OCI-LY3 (cell line): ENCODE measurements around the gene GDF2.

Source experiments
- H2AFZ ChIP-seq: fragments of 200-600, 300-600 bp; shearing (Covaris generic); 2 replicates; pipeline ENCODE4 v1.6.0; 2014; ENCODE audit warnings: antibody characterized with exemption, low read depth, low read length
- H3K27ac ChIP-seq: fragments of 200-600, 300-600 bp; sonication (generic); 2 replicates; pipeline ENCODE4 v1.5.1; 2014; ENCODE audit warnings: mild to moderate bottlenecking, low read length, moderate library complexity, mixed read lengths
- H3K27me3 ChIP-seq: fragments of 200-600, 300-600 bp; sonication (generic); 2 replicates; pipeline ENCODE4 v1.6.1; 2014; ENCODE audit warnings: low read depth, low read length, mixed read lengths
- H3K36me3 ChIP-seq: fragments of 200-600, 300-600 bp; sonication (generic); replicated peaks from 2 replicates; pipeline ENCODE3; 2014; ENCODE audit warnings: low read depth, low read length, mixed read lengths
- H3K4me1 ChIP-seq: fragments of 300-600, 200-600 bp; sonication (generic); 2 replicates; pipeline ENCODE4 v1.6.1; 2014; ENCODE audit warnings: low read length, mixed read lengths
- H3K4me2 ChIP-seq: fragments of 200-600, 300-600 bp; sonication (generic); 2 replicates; pipeline ENCODE4 v1.6.1; 2014; ENCODE audit warnings: low read length, mixed read lengths
- H3K4me3 ChIP-seq: fragments of 300-600, 200-600 bp; sonication (generic); 2 replicates; pipeline ENCODE4 v1.5.1; 2014; ENCODE audit warnings: antibody characterized with exemption, mild to moderate bottlenecking, low read length, moderate library complexity
- H3K79me2 ChIP-seq: fragments of 300-600, 200-600 bp; shearing (Covaris generic); 2 replicates; pipeline ENCODE4 v1.6.1; 2014; ENCODE audit warnings: mild to moderate bottlenecking, low read length, mixed read lengths
- H3K9ac ChIP-seq: fragments of 300-600, 200-600 bp; shearing (Covaris generic); 2 replicates; pipeline ENCODE4 v1.6.0; 2014; ENCODE audit warnings: mild to moderate bottlenecking, low read length, moderate library complexity
- H3K9me3 ChIP-seq: fragments of 200-600, 300-600 bp; shearing (Covaris generic); 2 replicates; pipeline ENCODE4 v1.6.1; 2014; ENCODE audit warnings: low read length, mixed read lengths; ENCODE audit not compliant: insufficient read depth
- H4K20me1 ChIP-seq: fragments of 200-600, 300-600 bp; sonication (generic); 2 replicates; pipeline ENCODE4 v1.6.1; 2016; ENCODE audit warnings: low read length, mixed read lengths; ENCODE audit not compliant: insufficient read depth
- EZH2phosphoT487 ChIP-seq: fragments of 200-600 bp; shearing (Covaris generic); IDR thresholded peaks from 2 replicates; pipeline ENCODE4 v1.6.1; 2018; ENCODE audit warnings: antibody characterized with exemption, mixed run types, low read depth
- TF ChIP-seq, protein P1 (sequence below): fragments of 200-600, 300-600 bp; sonication (generic); IDR thresholded peaks from 2 replicates; pipeline ENCODE4 v1.5.1; 2014; ENCODE audit warnings: antibody characterized with exemption, low read length, low read depth

The GDF2 gene

DNA sequence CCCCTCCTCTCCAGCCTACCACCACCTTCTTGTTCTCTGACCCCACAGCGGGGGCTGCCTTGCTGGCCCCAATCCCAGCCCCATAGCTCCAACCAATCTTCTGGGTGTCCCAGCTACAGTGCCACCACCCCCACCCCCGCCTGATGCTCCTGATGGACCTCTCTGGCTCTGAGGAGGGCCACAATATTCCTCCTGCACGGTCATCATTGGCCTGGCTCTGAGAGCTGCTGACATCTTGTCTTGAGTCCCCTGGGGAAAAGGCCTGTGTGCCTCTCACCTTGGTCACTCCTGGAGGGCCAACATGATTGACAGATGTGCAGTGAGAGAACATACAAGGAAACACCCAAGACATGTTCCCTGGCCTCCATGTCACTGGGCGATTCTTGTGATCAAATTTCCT lies 7.6 kb downstream of the GDF2 start:
- Histone ChIP-seq H3K9ac (no peak overlapping the region), H2AFZ (no peak overlapping the region), H3K79me2 (no peaks in the 10 kb centered on the region), H3K27ac (no peak overlapping the region), H3K9me3 (no peaks in the 10 kb centered on the region), H4K20me1 (no peaks in the 10 kb centered on the region), H3K4me3 (no peak overlapping the region), H3K36me3 (no peaks in the 10 kb centered on the region), H3K27me3 (no peaks in the 10 kb centered on the region; the same call in 1 of the 2 replicates), H3K4me1 (no peaks in the 10 kb centered on the region), H3K4me2 (no peak overlapping the region)
- TF ChIP-seq EZH2phosphoT487, result no peak
- TF ChIP-seq, protein P1, sequence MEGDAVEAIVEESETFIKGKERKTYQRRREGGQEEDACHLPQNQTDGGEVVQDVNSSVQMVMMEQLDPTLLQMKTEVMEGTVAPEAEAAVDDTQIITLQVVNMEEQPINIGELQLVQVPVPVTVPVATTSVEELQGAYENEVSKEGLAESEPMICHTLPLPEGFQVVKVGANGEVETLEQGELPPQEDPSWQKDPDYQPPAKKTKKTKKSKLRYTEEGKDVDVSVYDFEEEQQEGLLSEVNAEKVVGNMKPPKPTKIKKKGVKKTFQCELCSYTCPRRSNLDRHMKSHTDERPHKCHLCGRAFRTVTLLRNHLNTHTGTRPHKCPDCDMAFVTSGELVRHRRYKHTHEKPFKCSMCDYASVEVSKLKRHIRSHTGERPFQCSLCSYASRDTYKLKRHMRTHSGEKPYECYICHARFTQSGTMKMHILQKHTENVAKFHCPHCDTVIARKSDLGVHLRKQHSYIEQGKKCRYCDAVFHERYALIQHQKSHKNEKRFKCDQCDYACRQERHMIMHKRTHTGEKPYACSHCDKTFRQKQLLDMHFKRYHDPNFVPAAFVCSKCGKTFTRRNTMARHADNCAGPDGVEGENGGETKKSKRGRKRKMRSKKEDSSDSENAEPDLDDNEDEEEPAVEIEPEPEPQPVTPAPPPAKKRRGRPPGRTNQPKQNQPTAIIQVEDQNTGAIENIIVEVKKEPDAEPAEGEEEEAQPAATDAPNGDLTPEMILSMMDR, result no peak

DNA sequence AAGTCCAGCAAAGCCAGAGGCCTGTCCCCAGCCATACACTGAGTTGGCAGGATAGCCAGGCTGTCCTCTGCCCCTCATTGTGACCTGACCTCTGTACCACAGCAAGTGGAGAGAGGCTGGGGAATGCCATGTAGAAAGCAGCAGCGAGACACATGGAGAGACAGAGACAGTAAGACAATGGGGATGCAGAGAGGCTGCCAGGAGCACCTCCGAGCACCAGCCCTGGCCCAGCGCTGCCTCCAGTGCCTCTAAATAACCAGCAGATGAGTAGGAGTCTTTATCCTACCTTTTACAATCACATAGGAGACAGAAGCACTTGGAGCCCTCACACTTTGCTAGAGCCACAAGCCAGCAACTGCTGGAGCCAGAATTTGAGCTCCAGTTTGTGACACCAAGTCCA lies 8.1 kb downstream of the GDF2 start:
- Histone ChIP-seq H3K4me2 (no peak overlapping the region), H2AFZ (no peak overlapping the region), H3K9ac (no peak overlapping the region), H4K20me1 (no peaks in the 10 kb centered on the region), H3K4me3 (no peak overlapping the region), H3K79me2 (no peaks in the 10 kb centered on the region), H3K4me1 (no peaks in the 10 kb centered on the region), H3K27ac (no peak overlapping the region), H3K27me3 (no peaks in the 10 kb centered on the region; the same call in 1 of the 2 replicates), H3K36me3 (no peaks in the 10 kb centered on the region), H3K9me3 (no peaks in the 10 kb centered on the region)
- TF ChIP-seq, protein P1, result no peak
- TF ChIP-seq EZH2phosphoT487, result no peak

DNA sequence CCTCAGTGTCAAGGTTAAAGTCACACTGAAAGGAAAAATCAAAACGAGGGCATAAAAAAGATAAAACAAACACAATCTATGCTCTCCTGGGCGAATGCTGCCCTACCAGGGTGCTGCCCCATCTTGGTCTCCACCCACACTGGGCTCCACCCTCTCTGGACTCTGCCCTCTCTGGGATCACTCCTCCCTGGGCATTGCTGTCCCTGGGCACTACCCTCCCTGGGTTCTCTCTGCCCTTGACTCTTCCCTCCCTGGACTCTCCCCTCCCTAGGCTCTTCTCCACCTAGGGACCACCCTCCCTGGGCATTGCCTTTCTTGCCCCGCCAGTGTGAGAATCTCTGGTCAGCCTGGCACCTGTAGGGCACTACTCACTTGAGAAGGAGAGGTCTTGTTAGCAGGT lies 8.6 kb downstream of the GDF2 start:
- TF ChIP-seq, protein P1, result no peak
- no peak for TF ChIP-seq EZH2phosphoT487
- no peaks in the 10 kb centered on the region for H3K36me3 ChIP-seq
- H3K79me2 ChIP-seq, result no peaks in the 10 kb centered on the region
- no peak overlapping the region for H2AFZ ChIP-seq
- no peaks in the 10 kb centered on the region for H3K9me3 ChIP-seq
- H3K27ac ChIP-seq, result no peak overlapping the region
- no peaks in the 10 kb centered on the region for H3K4me1 ChIP-seq
- no peak overlapping the region for H3K4me3 ChIP-seq
- H4K20me1 ChIP-seq, result no peaks in the 10 kb centered on the region
- no peak overlapping the region for H3K4me2 ChIP-seq
- no peaks in the 10 kb centered on the region; the same call in 1 of the 2 replicates for H3K27me3 ChIP-seq
- no peak overlapping the region for H3K9ac ChIP-seq

DNA sequence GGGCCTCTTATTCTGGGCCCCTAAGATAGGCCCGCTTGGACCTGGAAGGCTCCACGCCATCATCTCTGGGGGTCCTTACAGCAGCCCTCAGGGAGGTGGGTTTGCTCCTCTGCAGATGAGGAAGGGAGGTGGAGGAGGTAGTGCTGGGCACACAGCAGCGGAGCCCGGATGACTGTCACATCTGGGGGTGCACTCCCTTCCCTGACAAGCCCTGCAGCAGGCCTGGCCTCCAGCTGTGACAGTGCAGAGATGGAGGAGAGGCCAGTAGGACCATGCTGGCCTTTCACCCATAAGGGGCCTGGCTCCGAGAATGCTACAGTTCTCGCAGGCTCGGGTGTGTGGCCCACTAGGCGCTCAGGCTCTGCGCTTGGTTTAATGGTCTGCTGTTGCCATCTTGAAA lies 9.2 kb downstream of the GDF2 start:
- H3K79me2 ChIP-seq, result no peaks in the 10 kb centered on the region
- no peak for TF ChIP-seq EZH2phosphoT487
- TF ChIP-seq, protein P1, result no peak
- no peak overlapping the region for H3K4me2 ChIP-seq
- no peaks in the 10 kb centered on the region for H4K20me1 ChIP-seq
- H3K27ac ChIP-seq, result no peak overlapping the region
- no peak overlapping the region for H3K4me3 ChIP-seq
- no peak overlapping the region for H2AFZ ChIP-seq
- H3K36me3 ChIP-seq, result no peaks in the 10 kb centered on the region
- no peaks in the 10 kb centered on the region for H3K9me3 ChIP-seq
- no peak overlapping the region for H3K9ac ChIP-seq
- H3K27me3 ChIP-seq, result no peaks in the 10 kb centered on the region; the same call in 1 of the 2 replicates
- no peaks in the 10 kb centered on the region for H3K4me1 ChIP-seq
